HT-29 (cell line): Measurements from ENCODE around the gene BEX1. TPM values are rescaled to one million over a fixed set of nuclear protein-coding genes. Genes with fewer than 3 reads are reported as not detected.

Experiments
- total RNA-seq: library from RNA; depleted of rRNA; stranded (reverse); fragments of >200 nt; shearing (Covaris generic); gene quantifications from 2 replicates; pipeline ENCODE4 v1.2.3, GENCODE V29; 2014; rRNA removed

Gene BEX1
- total RNA-seq, 1 experiment from 2014 or later: not detected

Other genes starting within 250 kb of the BEX1 start
- gene RAB40AL, start 126.9 kb downstream of the BEX1 start, total RNA-seq: 0.79 TPM in 1 of 2 replicates, not detected in the other
- not detected in 2 replicates for gene NXF3, start 29.0 kb upstream of the BEX1 start, total RNA-seq
- gene BEX4, start 150.9 kb upstream of the BEX1 start, total RNA-seq: not detected in 2 replicates
- 6.7 and 8.1 TPM in 2 replicates for gene TCEAL8, start 191.0 kb upstream of the BEX1 start, total RNA-seq
- not detected in 2 replicates for gene TCEAL5, start 212.6 kb upstream of the BEX1 start, total RNA-seq
- not detected in 2 replicates for gene BEX2, start 246.8 kb upstream of the BEX1 start, total RNA-seq